Measurements from ENCODE around the gene HBS1L.

HBS1L gene

DNA sequence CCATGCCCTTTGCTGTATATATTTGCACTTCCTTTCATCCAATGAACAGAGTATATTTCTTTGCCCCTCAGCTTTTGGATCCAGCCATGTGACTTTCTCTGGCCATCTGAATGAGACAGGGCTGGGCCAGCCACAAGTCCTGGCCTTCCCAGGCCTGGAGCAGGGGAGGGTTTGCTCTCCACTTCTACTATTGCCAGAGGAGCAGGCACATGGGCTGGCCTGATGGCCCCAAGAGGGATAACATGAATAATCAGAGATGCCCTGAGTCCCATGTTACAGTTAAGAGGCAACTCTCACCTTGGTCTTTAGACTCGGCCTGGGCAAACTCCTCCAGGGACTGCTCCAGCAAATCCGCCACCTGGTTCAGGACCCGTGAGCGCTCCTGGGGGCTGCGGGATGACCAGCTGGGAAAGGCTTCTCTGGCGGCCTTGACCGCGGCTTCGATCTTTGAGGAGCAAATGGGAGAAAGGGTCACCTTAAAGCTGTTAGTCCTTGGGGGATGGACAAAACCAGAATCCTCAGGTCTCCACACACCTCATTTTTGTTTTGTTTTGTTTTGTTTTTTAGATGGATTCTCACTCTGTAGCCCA lies 111.0 kb downstream of the HBS1L start:
- no peak for DNase-seq

DNA sequence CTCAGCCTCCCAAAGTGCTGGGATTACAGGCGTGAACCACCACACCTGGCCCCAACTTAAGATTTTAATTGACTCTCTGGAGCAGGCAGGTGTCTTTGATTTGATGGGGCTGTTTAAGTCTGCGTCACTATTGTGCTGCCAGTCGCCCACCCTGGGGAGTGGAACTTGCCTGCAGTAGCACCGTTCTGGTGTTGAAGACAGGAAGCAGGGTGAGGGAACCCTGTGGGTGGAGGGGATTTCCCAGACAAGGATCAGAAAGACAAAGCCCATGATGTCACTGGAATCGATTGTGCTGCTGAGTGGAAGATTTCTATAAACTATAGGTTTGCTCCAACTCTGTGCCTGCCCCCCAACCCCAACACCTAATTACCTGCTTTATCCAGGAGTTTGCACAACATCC lies 115.7 kb downstream of the HBS1L start:
- no peak for DNase-seq

DNA sequence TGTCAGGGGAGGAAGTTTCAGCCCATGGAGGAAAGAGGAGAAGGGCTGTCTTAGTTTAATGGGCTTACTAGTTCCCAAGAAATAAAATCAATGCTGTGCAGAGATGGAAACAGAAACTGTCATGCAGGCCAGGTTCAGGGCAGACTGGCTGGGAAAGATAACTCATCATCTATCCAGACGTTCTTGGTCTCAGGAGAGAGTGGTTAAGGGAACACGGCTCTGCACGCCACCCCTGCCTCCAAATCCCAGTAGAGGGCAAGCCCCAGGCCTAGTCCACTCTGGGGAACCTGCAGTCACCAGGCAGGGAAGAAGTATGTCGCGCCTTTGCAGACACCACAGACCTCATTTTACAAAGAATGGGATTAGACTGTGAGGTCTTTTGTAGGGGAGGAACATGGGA lies 117.2 kb downstream of the HBS1L start:
- DNase-seq: no peak

DNA sequence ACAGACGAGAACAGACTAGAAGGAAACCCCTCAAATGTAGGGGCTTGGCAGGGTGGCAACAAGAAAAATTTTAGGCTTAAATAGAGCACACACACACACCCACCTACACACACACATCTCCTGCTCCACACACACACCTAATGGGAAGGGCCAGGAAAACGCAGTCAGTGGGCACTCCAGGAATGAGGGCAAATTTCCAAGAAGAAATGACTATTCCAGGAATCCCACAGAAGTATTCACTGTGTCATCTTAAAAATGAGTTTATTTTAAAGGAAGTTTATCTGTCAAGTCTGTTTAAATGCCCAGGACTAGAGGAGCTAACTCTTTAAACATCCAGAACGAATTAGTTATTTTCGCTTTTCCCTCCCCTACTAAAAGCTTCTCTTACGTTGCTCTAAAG lies 117.7 kb downstream of the HBS1L start:
- DNase-seq: no peak

DNA sequence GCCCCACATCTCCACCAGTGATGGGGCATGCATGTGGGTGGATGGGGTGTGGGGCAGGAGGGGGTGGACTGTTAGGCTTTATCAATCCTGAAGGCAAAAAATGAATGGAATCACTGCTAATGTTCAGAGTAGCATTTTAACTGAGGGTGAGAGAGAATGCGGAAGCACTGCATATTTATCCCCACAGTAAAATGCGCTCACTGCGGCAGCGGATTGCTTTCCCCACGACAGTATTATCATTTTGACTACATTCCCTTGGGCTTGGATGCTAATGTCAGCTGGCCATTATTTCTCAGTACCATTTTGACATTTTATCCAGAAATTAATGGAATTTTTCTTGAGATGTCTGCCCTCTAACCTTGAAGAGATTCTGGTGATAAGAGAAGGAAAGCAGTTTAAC lies 118.1 kb downstream of the HBS1L start:
- no peak for DNase-seq

DNA sequence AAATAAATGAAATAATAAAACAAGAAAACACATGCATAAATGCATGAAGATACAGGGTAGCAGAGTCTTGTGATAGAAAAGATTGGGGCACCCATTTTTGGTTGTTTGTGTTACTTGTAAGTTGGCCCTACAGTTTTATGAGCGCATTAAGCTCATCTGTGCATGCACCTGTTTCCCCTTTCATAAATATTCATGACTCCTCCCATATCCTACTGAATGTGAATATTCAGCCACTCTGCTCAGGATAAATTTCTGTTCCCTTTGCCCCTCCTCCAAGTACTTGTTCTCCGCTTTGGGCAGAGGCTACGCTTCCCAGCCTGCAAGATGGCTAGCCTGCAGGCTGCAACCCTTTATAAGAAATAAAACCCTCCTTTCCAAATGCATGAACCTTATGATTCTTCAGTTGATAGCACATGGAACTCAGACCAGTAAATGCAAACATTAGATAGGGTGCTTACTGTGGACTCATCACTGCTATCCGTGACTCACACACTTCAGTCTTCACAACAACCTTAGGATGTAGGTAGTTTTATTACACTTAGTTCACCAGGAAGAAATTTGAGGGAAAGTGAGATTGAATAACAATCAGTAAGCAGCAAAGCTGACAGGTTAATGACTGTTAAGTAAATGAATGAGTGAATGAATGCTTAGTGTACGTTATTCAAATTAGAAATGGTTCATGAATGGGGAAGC lies 119.7 kb downstream of the HBS1L start:
- no peak for DNase-seq

DNA sequence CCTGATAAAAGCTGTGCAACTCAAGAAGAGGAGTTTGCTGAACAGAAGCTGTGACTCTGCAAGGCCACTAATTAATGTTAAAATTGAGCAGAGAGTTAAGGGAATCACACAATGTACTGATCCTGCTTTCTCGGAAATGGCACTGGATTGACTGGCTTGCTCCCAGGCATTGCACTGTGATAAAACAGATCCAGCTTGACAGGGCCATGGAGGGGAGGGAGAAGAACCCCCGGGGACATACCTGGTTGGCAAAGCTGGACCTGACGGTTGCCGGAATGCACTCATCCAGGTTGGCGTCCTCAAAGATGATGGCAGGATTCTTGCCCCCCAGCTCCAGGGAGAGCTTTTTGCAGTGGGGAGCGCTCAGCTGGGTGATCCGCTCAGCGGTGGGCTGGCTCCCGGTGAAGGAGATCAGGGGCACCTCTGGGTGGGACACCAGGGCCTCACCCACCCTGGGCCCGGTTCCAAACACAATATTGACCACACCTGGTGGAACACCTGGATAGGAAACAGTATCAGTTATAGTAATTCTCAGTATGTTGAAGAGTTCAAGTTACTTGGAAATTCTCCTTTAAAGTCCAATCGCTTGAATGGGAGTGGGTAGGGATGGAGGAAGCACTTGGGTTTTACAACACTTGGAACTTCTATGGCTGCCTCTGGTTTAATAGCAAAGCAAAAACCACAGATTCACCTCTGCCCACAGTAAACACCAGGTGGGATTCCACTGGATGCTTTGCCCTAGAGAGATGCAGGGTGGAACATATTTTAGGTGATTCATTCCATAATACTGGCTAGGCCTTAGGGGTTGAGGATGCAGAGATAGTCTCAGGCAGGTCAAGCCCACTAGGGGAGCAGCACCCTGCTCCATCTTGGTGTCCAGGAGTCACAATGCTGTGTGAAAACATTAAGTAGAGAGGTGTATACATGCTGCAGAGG lies 121.8 kb downstream of the HBS1L start:
- DNase-seq: no peak

DNA sequence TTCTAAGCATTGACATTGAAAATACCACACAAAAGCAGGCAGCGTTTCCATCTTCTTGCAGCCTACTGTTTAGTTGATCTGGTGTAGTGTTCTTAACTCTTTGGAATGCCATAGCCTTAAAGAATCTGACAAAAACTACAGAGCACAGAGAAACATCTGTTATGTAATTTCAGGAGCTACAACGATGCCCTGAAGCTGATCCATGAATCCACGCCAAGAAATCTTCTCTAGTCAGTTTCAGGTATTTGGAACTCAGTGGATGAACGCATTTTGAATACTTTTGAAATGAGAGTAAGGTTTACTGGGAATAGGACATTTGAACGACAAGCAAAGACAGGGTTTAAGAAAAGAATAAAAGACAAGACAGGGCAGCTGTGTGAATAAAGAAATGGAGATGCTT lies 122.5 kb downstream of the HBS1L start:
- DNase-seq: no peak

DNA sequence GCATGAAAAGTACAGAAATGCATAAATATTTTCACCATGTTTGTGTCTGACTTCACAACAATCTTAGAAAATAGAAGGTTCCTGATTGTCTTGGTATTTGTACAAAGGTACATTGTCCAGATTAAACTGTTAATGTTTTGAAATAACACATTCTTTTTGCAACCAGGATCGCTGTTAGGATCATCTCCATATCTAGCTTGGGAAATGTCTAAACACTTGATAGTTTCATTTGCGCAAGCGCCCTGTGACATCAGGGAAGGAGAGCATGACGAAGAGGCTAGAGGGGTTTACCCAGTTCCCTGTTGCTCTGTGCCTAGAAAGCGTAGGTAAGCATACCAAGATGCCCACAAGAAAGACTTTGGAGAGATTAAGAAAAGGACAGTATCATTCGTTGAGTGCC lies 124.2 kb downstream of the HBS1L start:
- DNase-seq: no peak

DNA sequence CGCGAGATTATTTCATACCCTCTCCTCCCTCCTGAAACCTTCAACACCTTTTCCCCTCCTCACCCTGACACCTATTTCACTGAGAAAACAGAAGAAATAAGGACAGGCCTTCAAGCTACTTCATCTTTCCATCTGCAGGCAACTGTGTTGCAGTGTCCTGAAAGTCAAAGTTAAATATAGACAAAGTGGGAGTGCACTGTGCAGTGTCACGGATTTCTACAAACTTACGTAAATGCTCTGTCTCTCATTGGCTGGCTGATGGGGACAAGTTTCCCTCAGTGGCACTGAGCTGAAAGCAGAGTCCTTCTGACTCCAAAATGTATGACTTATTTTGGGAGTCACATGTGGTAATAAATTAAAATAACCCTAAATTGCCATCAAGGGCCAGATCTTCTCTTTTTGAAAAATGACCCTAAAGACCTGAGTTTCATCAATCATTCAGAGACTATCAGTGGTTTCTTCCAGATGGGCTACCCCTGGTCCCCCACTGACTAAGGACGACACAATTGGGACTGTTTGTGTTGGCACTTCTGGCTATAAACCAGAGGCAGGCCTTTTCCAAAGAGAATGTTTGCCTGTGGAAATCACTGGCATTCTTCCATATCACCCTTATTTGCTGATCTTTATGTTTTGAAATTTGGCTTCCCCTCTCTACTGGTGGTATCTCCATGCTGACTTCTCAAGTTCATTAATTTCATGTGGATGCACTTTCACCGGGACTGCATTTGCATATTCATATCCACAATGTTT lies 126.3 kb downstream of the HBS1L start:
- DNase-seq: no peak

DNA sequence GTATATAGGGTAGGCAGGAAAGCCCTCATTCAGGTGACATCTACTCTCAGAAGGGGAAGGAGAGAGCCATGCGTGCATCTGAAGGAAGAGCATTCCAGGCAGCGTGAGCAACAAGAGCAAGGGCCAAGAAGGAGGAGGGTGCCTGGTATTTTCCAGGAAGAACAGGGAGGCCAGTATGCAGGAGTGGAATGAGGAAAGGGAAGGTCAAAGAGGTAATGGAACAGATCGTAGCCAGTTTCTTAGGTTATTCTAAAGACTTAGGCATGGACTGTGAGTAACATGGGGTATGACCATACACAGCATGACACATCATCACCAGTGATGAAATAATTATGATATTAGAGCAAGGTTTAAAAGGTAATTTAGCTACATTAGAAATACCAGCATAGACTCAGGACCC lies 128.8 kb downstream of the HBS1L start:
- no peak for DNase-seq

DNA sequence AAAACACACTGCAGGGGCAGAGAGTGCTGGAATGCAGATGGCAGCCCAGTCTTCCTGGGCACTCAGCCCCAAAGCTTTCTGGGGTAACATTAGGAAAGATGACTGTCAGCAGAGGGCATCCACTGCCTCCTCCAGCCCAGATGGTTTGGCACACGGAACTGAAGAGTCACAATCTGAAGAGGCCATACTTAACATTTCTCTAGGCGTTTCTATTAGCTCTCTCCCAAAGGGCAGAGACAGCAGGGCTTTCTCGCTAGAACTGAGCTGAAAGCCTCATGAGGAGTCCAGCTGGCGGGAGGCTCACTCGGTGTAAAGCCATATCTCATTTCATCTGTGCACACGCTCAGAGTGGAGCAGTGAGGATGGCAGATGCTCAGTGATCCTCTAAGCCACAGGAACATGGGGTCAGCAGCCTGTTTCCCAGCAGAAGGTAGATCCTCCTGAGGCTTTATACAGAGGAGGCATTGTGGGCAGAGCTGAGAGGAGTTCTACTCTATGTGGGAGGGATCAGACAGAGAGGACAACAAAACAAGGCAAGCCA lies 132.8 kb downstream of the HBS1L start:
- DNase-seq: no peak

DNA sequence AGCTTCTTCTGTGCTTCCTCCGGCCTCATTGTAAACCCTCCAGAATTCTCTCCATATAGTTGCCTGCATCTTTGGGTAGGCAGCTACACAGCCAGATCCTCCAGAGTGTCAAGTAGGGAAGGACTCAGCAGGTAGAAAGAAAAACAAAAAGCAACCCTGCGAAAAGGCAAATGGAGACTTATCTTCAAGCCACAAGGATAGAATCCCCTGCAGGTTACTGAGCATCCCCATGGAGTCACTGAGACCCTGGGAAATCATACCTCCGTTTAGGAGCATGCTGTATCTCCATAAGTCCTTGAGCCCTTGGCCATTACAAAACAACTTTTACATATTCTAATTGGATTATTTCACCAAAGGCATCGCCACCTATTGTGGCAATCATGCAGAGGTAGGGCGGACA lies 133.3 kb downstream of the HBS1L start:
- DNase-seq: no peak

DNA sequence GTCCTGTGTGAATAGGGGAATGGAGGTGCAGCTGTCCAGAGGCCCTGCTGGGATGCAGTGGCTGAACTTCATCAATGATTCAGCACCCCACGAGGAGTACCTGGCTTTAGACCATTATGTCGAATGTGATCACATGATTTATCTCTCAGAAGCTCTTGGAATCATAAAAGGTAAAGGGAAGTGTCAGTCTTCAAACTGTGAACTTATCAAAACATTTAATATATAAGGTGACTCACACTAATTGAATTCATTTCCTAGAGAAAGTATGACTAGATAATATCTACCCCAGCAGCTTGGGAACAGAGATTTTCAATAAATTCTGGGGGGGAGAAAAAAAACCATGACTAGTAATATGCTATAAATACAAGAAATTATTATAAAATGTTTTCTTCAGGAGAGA lies 134.2 kb downstream of the HBS1L start:
- no peak for DNase-seq

DNA sequence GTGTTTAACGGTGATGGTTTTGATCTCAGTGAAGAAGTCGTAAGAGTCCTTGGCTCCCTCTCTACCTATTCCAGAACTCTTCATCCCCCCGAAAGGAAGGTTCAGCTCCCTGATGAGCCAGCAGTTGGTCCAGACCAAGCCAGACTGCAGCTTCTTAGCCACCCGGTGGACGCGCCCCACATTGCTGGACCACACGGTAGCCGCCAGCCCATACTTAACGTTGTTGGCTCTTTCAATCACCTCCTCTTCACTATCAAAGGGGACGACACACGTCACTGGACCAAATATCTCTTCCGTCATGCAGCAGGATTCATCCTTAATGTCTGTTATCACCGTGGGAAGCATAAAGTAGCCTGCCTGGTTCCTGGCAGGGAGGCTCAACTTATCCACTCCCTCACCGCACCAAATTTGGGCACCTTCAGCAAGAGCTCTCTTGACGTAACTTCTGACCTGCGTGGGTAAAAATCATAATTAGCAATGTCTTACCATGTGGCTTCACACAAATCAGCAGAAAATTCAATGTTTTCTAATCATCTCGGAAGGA lies 136.1 kb downstream of the HBS1L start:
- DNase-seq: no peak

DNA sequence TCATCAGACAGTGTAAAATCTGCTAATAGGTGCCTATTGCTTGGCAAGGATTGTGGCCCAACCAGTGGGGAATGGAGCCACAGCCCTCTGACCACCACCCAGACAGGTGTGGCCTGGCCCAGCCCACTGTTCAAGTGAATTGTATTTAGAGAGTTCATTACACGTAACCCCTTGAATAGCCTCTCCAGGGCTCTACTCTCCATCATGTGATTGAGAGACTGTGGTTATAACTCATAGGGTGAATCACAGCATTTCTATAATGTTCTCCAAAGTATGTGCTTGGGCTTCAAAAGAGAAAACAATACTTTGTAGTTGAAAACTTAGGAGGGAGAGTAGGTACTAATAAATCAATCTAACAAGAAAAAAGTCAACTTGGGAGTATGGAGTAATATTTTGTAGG lies 143.1 kb downstream of the HBS1L start:
- no peak for DNase-seq

DNA sequence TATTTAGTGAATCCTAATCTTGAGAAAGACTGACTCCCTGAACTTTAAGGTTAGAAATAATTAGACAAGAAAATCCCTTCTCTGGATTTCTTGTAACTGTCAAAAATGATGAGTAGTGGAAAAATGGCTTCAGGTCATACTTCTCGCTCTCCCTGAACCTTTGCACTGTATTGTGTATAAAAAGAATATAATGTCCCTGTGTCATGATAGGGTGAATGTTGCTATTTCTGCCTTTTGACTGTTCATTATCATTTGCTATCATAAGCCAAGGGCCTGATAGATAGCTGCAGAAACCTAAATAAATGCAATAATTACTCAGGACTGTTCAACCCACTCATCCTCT lies 144.1 kb downstream of the HBS1L start:
- DNase-seq: no peak

Measured in retina (tissue), 1 donor.